Heart left ventricle (tissue), 13 donors: ENCODE data around the gene TECR.

ENCODE experiments used
- POLR2A ChIP-seq, 2 donors: fragments of 450-650 bp; IDR thresholded peaks; one replicate each; pipeline ENCODE4 v1.6.1; 2017; ENCODE audit warnings: antibody characterized with exemption in 2 of 2, mild to moderate bottlenecking in 2 of 2, moderate library complexity in 2 of 2
- TF ChIP-seq, protein P1 (sequence below), 12 donors: fragments of 200-600 bp; sonication (generic) in 4 of 12; IDR thresholded peaks; one replicate each; pipeline versions ENCODE4 v1.5.0 to v1.8.0; 2018 to 2022; ENCODE audit warnings: antibody characterized with exemption in 12 of 12, mild to moderate bottlenecking in 5 of 12
- donor health status: ischemic (EF 13 %, LVEDD 7.1; RV severe dilation, severe dysfunction).
- donor health status: DM: no; HTN: yes; CAD: no.
- donor health status: DM: no; HTN: no; CAD: no.
- donor health status: ischemic (EF 25% LVEDD 6.9; RV normal size, moderate dysfunction).
- donor health status: ischemic (EF 25% LVEDD 5.7; RV mildly dilated, moderate dysfunction).
- donor health status: ischemic (EF 35%, LVEDD 5.7; RV mildly dilated, moderate dysfunction).
- donor health status: nonischemic (EF 11% LVEDD 7.7; RV severe dilation, severe dysfunction).
- donor health status: DM: yes; HTN: yes; CAD: no.
- donor health status: PGD.
- donor health status: ischemic (EF 29% LVEDD 5.4; RV normal size, mild dysfunction).
- donor health status: nonischemic (EF 23%, LVEDD 6.1; RV moderate dilation, normal function).

DNA sequence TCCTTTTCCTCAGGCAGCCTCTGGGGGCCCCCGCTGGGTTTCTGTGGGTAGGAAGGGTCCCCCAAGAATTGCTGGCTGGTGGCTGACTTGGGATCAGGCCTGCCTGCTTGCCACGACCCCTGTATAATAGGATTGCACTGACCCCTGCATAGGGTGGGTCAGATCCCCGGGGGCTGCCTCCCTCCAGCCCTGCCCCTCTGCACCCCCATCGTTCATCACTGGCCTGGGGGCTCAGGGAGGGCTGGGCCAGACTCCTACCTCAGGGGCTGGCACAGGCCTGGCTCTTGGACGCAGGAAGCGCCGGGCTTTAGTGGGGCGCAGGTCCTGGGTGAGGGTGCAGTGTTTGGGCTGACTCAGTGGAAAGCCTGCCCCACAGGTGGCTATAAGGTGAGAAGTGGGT is 31.9 kb downstream of the TECR start:
- TF ChIP-seq POLR2A (IDR thresholded peaks at IDR 0.05), result no peak
- TF ChIP-seq, protein P1, sequence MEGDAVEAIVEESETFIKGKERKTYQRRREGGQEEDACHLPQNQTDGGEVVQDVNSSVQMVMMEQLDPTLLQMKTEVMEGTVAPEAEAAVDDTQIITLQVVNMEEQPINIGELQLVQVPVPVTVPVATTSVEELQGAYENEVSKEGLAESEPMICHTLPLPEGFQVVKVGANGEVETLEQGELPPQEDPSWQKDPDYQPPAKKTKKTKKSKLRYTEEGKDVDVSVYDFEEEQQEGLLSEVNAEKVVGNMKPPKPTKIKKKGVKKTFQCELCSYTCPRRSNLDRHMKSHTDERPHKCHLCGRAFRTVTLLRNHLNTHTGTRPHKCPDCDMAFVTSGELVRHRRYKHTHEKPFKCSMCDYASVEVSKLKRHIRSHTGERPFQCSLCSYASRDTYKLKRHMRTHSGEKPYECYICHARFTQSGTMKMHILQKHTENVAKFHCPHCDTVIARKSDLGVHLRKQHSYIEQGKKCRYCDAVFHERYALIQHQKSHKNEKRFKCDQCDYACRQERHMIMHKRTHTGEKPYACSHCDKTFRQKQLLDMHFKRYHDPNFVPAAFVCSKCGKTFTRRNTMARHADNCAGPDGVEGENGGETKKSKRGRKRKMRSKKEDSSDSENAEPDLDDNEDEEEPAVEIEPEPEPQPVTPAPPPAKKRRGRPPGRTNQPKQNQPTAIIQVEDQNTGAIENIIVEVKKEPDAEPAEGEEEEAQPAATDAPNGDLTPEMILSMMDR (IDR thresholded peaks at IDR 0.05), result no peak
